A673 (cell line): ENCODE measurements around the gene CDK8.

Experiments
- CTCF ChIP-seq: fragments of 300-800, 200-600 bp; sonication (generic); conservative IDR thresholded peaks from 2 replicates; pipeline ENCODE4 v1.5.1; 2017; ENCODE audit warnings: low read depth, mild to moderate bottlenecking, antibody characterized with exemption, low read length, moderate library complexity, mixed read lengths
- EZH2 ChIP-seq: fragments of 200-600 bp; sonication (generic); IDR thresholded peaks from 2 replicates; pipeline ENCODE4 v1.6.1; 2017; ENCODE audit warnings: borderline replicate concordance, low read depth, mild to moderate bottlenecking, mixed read lengths, antibody characterized with exemption, low read length; ENCODE audit not compliant: poor library complexity, severe bottlenecking

GRCh38 chr13:26229080-26229615 is 24.8 kb upstream of the CDK8 start:
- no peak for TF ChIP-seq CTCF
- no peak for TF ChIP-seq EZH2
